ENCODE measurements around the gene KCNK7.
A peak's percentile ranks its signal among the peaks of the same experiment; 100 is the strongest.
"Not testable (repeated sequence)": the region's sequence is repeated elsewhere in the genome, so short reads cannot be mapped to it uniquely, and the experiment has no call there.

Gene KCNK7

GRCh38 chr11:65572356-65573051 lies 23.1 kb downstream of the KCNK7 start, which contains the start of gene FAM89B:
TSS of gene FAM89B (plus strand) at chr11:65572538. CDS start at chr11:65572670, 132 bp downstream.
- DNase-seq (ENCODE audit: low spot score) = peak; percentile 91

- no peak for DNase-seq (ENCODE audit: low spot score)
Observed at GRCh38 chr11:65571940-65572339, 23.7 kb downstream of the KCNK7 start.

GRCh38 chr11:65571420-65571819 lies 24.2 kb downstream of the KCNK7 start:
- DNase-seq (ENCODE audit: low spot score) = no peak

- DNase-seq (ENCODE audit: low spot score) = peak; percentile 99
Observed at GRCh38 chr11:65569973-65570918, 25.4 kb downstream of the KCNK7 start, which contains the start of gene ZNRD2. TSS of gene ZNRD2 (plus strand) at chr11:65570477. CDS start at chr11:65570492, 15 bp downstream.

- no peak for DNase-seq (ENCODE audit: low spot score)
Observed at GRCh38 chr11:65569164-65569972, 26.2 kb downstream of the KCNK7 start.

- no peak for DNase-seq (ENCODE audit: low spot score)
Observed at GRCh38 chr11:65565624-65566453, 29.8 kb downstream of the KCNK7 start.

- not testable (repeated sequence) for DNase-seq (ENCODE audit: low spot score)
Observed at GRCh38 chr11:65564879-65565559, 30.6 kb downstream of the KCNK7 start.

GRCh38 chr11:65563601-65564000 lies 32.0 kb downstream of the KCNK7 start:
- DNase-seq (ENCODE audit: low spot score) = no peak

GRCh38 chr11:65562788-65563187 lies 32.8 kb downstream of the KCNK7 start:
- DNase-seq (ENCODE audit: low spot score) = no peak

- no peak for DNase-seq (ENCODE audit: low spot score)
Observed at GRCh38 chr11:65562020-65562419, 33.6 kb downstream of the KCNK7 start.

GRCh38 chr11:65560555-65561418 lies 34.8 kb downstream of the KCNK7 start:
- peak; percentile 71 for DNase-seq (ENCODE audit: low spot score)

GRCh38 chr11:65559951-65560537 lies 35.6 kb downstream of the KCNK7 start:
- peak; percentile 55 for DNase-seq (ENCODE audit: low spot score)

- no peak for DNase-seq (ENCODE audit: low spot score)
Observed at GRCh38 chr11:65559535-65559934, 36.1 kb downstream of the KCNK7 start.

- DNase-seq (ENCODE audit: low spot score) = peak; percentile 78
Observed at GRCh38 chr11:65558930-65559509, 36.6 kb downstream of the KCNK7 start.

GRCh38 chr11:65558002-65558929 lies 37.3 kb downstream of the KCNK7 start, which contains the start of gene LTBP3:
TSS of gene LTBP3 (minus strand) at chr11:65558359. CDS start at chr11:65557959, 400 bp downstream.
- peak; percentile 86 for DNase-seq (ENCODE audit: low spot score)

GRCh38 chr11:65557280-65558001 lies 38.2 kb downstream of the KCNK7 start:
- DNase-seq (ENCODE audit: low spot score) = no peak
